ENCODE results near the gene PRKCB.

PRKCB gene

GRCh38 chr16:24204150-24204665, 368.4 kb downstream of the PRKCB start (continued):
- TF ChIP-seq ZNF280D (tag by site-specific recombination; IDR thresholded peaks at IDR 0.05): no peak
- no peak for TF ChIP-seq PRDM10 (tag by site-specific recombination; IDR thresholded peaks at IDR 0.05)
- no peak for TF ChIP-seq ZNF391 (tag by site-specific recombination; IDR thresholded peaks at IDR 0.05; ENCODE audit: borderline replicate concordance, low read depth)
- TF ChIP-seq ZFHX2 (tag by site-specific recombination; conservative IDR thresholded peaks at IDR 0.05): no peak
- no peak for TF ChIP-seq ZNF621 (tag by site-specific recombination; IDR thresholded peaks at IDR 0.05)
- no peak for TF ChIP-seq ZBTB1 (tag by site-specific recombination; IDR thresholded peaks at IDR 0.05)
- TF ChIP-seq ZNF529 (tag by site-specific recombination; IDR thresholded peaks at IDR 0.05; ENCODE audit: insufficient replicate concordance): no peak
- no peak for TF ChIP-seq PRDM2 (tag by site-specific recombination; IDR thresholded peaks at IDR 0.05; ENCODE audit: borderline replicate concordance)
- no peak for TF ChIP-seq ZNF777 (tag by site-specific recombination; IDR thresholded peaks at IDR 0.05; ENCODE audit: borderline replicate concordance)
- TF ChIP-seq ZNF560 (tag by site-specific recombination; IDR thresholded peaks at IDR 0.05; ENCODE audit: borderline replicate concordance): no peak
- no peak for TF ChIP-seq PRDM1 (tag by site-specific recombination; IDR thresholded peaks at IDR 0.05)
- TF ChIP-seq IKZF3 (tag by site-specific recombination; IDR thresholded peaks at IDR 0.05): no peak
- TF ChIP-seq ZSCAN4 (tag by site-specific recombination; IDR thresholded peaks at IDR 0.05): no peak
- TF ChIP-seq ZNF518A (tag by site-specific recombination; conservative IDR thresholded peaks at IDR 0.05; ENCODE audit: low read depth): no peak
- TF ChIP-seq SCRT1 (tag by site-specific recombination; IDR thresholded peaks at IDR 0.05; ENCODE audit: borderline replicate concordance): no peak

Measured in HEK293 (cell line).